BE2C (cell line): ENCODE results near the gene NFYC.

Source experiments
- DNase-seq: peaks from one replicate; pipeline ENCODE4 v3.0.0-alpha.2; 2020
- H3K27me3 ChIP-seq: fragments of 250-450 bp; sonication (Bioruptor Pico); 2 replicates; pipeline ENCODE4 v1.5.1; 2020; ENCODE audit warnings: mild to moderate bottlenecking
- H3K36me3 ChIP-seq: fragments of 250-450 bp; sonication (Bioruptor Pico); 2 replicates; pipeline ENCODE4 v1.5.1; 2020; ENCODE audit warnings: mild to moderate bottlenecking
- H3K4me1 ChIP-seq: fragments of 250-450 bp; sonication (Bioruptor Pico); 2 replicates; pipeline ENCODE4 v1.5.1; 2020
- H3K4me3 ChIP-seq: 2 replicates; pipeline ENCODE4 v1.5.1; 2011; ENCODE audit warnings: low read depth, low read length
- H3K9me3 ChIP-seq: fragments of 250-450 bp; sonication (Bioruptor Pico); 2 replicates; pipeline ENCODE4 v1.5.1; 2020
- TF ChIP-seq, protein P1 (sequence below): IDR thresholded peaks from 2 replicates; pipeline ENCODE4 v1.5.1; 2012; ENCODE audit warnings: mild to moderate bottlenecking, low read depth, low read length

Gene NFYC

DNA sequence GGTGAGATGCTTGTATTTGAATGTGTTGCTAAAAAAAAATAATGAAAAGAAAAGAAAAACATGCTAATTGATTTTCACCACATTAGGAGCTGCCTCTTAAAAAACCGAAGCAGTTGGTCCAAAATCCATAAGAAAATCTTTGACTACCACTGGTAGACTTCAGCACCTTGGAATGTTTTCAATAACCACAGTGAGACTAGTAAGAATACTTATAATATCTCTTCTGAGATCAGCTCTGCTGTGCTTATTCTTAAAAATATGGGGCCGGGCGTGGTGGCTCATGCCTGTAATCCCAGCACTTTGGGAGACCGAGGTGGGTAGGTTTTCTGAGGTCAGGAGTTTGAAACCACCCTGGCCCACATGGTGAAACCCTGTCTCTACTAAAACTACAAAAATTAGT is 15.1 kb downstream of the NFYC start:
- TF ChIP-seq, protein P1, sequence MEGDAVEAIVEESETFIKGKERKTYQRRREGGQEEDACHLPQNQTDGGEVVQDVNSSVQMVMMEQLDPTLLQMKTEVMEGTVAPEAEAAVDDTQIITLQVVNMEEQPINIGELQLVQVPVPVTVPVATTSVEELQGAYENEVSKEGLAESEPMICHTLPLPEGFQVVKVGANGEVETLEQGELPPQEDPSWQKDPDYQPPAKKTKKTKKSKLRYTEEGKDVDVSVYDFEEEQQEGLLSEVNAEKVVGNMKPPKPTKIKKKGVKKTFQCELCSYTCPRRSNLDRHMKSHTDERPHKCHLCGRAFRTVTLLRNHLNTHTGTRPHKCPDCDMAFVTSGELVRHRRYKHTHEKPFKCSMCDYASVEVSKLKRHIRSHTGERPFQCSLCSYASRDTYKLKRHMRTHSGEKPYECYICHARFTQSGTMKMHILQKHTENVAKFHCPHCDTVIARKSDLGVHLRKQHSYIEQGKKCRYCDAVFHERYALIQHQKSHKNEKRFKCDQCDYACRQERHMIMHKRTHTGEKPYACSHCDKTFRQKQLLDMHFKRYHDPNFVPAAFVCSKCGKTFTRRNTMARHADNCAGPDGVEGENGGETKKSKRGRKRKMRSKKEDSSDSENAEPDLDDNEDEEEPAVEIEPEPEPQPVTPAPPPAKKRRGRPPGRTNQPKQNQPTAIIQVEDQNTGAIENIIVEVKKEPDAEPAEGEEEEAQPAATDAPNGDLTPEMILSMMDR: no peak
- Histone ChIP-seq H3K4me3 (no peak overlapping the region), H3K27me3 (no peaks in the 10 kb centered on the region), H3K4me1 (no peaks in the 10 kb centered on the region), H3K9me3 (no peaks in the 10 kb centered on the region), H3K36me3 (no peaks in the 10 kb centered on the region)
- DNase-seq: no peak

DNA sequence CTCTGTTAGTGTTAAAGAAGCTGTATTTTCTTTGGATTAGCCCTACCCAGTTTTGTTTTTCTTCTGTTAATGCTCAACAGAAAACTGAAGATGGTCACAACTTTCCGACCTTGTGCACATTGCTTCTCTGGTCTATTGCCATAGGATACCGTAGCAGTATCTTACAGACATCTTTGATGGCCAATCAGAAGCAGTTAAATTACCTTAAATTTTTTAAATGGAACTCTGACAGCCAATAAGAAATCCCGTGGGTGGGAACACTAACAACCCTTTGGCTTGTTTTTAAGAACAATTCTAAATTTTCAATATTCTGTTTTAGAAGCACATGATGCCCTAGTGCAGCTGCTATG is 17.2 kb downstream of the NFYC start:
- TF ChIP-seq, protein P1: no peak
- no peaks in the 10 kb centered on the region for H3K27me3 ChIP-seq
- H3K4me1 ChIP-seq: no peaks in the 10 kb centered on the region
- H3K36me3 ChIP-seq: no peaks in the 10 kb centered on the region
- H3K4me3 ChIP-seq: peak overlapping the region; percentile 80
- H3K9me3 ChIP-seq: no peaks in the 10 kb centered on the region
- DNase-seq: no peak

DNA sequence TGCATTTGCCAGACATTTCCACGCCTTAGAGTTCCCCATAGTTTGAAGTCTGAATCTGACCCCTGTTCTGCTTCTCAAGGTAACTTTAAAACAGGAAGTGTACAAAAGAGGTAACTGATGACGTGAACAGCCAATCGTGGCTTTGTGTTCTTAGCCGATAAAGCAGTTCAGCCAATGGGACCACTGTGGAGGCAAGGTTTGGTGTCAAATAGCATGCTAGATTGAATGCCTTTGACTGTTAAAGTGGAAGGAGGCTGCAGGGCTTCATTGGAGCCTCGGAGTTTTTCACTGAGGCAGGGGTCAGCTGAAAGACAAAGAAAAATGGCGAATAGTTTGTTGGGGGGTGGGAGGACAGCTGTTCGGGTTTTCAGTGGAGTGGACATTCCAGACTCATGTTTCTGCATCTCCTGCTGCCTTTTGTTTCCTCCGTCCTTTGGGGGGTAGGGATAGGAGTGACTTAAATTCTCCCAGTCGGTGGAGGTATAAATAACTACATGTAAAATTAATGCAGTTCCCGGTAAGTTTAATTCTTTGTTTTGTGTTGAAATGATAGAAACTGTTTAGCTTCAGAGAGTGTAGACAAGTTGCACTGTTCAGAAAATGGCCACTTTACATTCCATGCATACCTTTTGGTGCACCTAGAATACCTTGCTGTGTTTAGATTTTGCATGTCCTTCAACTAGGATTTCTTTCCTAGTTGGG is 17.7 kb downstream of the NFYC start:
- Histone ChIP-seq H3K36me3 (no peaks in the 10 kb centered on the region), H3K4me3 (peak overlapping the region; percentile 80), H3K27me3 (no peaks in the 10 kb centered on the region), H3K9me3 (no peaks in the 10 kb centered on the region), H3K4me1 (no peaks in the 10 kb centered on the region)
- peak; percentile 74 for DNase-seq
- TF ChIP-seq, protein P1: no peak

DNA sequence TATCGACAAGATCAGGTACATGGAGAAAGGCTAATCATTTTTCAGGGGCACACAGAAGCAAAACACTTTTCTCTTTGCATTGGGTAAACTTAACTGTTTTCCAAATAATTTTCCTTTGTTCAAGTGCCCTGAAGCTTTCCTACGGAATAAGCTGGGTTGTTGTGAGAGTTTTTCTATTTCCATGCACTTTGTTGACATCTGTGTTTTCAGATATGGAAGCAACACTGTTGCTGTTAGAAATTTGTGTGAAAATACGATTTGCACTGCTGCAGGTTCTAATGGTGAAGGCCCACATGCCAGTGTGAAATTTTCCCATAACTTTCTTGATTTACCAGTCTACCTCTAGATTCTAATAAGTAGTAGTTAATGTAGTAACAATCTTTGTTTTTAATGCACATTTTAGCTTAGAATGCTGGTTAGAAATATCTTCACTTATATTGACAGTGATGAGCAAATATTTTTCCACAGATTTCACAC is 18.3 kb downstream of the NFYC start:
- H3K27me3 ChIP-seq: no peaks in the 10 kb centered on the region
- DNase-seq: no peak
- H3K9me3 ChIP-seq: no peaks in the 10 kb centered on the region
- no peaks in the 10 kb centered on the region for H3K36me3 ChIP-seq
- TF ChIP-seq, protein P1: no peak
- H3K4me3 ChIP-seq: peak overlapping the region; percentile 80
- H3K4me1 ChIP-seq: no peaks in the 10 kb centered on the region

DNA sequence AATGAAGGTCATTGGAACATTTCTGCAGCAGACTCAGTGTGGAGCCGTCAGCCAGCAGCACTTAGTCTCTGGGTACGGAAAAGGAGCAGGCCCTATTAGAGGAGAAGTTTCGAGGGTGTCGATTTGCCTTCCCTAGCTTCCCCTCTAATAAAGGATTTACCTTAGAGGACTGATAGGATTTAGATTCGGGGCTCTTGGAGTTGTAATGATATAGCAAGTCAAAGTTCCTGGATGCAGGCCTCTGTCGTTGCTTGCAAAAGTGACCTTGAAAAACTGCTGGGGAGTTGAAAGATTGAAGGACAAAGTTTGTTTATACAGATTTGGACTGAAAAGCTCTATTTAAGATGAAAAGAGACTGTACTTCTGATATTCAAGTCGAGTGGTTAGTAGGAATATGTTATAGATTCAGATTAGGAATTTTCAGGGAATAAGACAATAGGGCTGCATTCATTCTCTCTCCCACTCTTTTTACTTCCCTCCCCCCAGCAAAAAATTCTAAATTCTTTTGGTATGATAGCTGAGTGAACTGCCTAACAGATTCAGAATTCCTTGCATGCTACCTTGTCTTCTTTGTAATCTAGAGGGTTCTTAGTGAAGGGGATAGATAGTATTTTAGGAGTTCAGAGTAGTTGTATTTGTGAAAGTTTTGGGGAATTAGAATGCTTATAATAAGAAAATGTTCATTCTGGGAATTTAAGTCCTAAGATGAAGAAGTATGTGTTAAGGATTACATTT is 19.2 kb downstream of the NFYC start:
- TF ChIP-seq, protein P1: no peak
- H3K4me3 ChIP-seq: peak overlapping the region; percentile 80
- H3K9me3 ChIP-seq: no peaks in the 10 kb centered on the region
- no peak for DNase-seq
- no peaks in the 10 kb centered on the region for H3K27me3 ChIP-seq
- no peaks in the 10 kb centered on the region for H3K4me1 ChIP-seq
- H3K36me3 ChIP-seq: no peaks in the 10 kb centered on the region
